K562 (cell line): ENCODE measurements around the gene TMEM41B. TPM values are rescaled to one million over a fixed set of nuclear protein-coding genes. Genes with fewer than 3 reads are reported as not detected.

Source experiments
- ATAC-seq: fragments of 200-7000 bp; cut with Tn5 transposase; 3 replicates; pipeline ENCODE4 v1.9.1; 2020; ENCODE audit warnings: moderate library complexity
- BruUV-seq: library from RNA; stranded (reverse); fragments of 400-500 nt; replicated peaks from 2 replicates; lab custom pipeline; 2021; lab: Mats Ljungman, UMichigan
- CTCF ChIA-PET: fragments of 300-600 bp; formaldehyde crosslinking; extraction: SDS; loops from one replicate; lab custom pipeline; 2021; ENCODE audit warnings: low intra/inter-chr PET ratio; lab: Yijun Ruan, JAX
- POLR2A ChIA-PET: fragments of 300-600, 350-650 bp; sonication (Branson Sonifier 250); formaldehyde crosslinking; extraction: SDS; loops from one replicate; lab custom pipeline; 2021; ENCODE audit warnings: antibody characterized with exemption, inconsistent platforms; lab: Yijun Ruan, JAX
- DNase-seq, 4 experiments: peaks; one replicate each; pipeline versions ENCODE4 v3.0.0 to v3.0.0-alpha.2; 2011 to 2018; ENCODE audit warnings: low spot score in 3 of 4, mixed read lengths in 3 of 4; ENCODE audit errors: extremely low read depth in 1 of 4
- FAIRE-seq: peaks from 2 replicates; lab custom pipeline; 2011; peaks lifted over from hg19 to GRCh38; lab: Jason Lieb, UNC
- H2AFZ ChIP-seq: 2 replicates; pipeline ENCODE4 v1.6.0; 2011; ENCODE audit warnings: low read depth, low read length, control low read depth, inconsistent platforms
- H3K27ac ChIP-seq: fragments of 200-600 bp; 3 replicates; pipeline ENCODE4 v1.8.0; 2011; ENCODE audit warnings: low read depth, mild to moderate bottlenecking, control low read depth, inconsistent platforms, low read length, moderate library complexity, mixed read lengths; ENCODE audit errors: extremely low read depth
- H3K27me3 ChIP-seq, 2 experiments: fragments of 300-600 bp in 1 of 2; 2 replicates in 1 of 2; 3 replicates in 1 of 2; pipeline versions ENCODE4 v1.6.0 to v1.8.0; 2011; ENCODE audit warnings: inconsistent platforms in 2 of 2, low read length in 2 of 2, mild to moderate bottlenecking in 1 of 2, mixed read lengths in 1 of 2, moderate library complexity in 1 of 2; ENCODE audit not compliant: control insufficient read depth in 2 of 2, insufficient read depth in 2 of 2
- H3K36me3 ChIP-seq: fragments of 300-600 bp; 3 replicates; pipeline ENCODE4 v1.8.0; 2011; ENCODE audit warnings: mild to moderate bottlenecking, low read length, inconsistent platforms; ENCODE audit not compliant: control insufficient read depth, insufficient read depth
- H3K4me1 ChIP-seq, 2 experiments: fragments of 200-600 bp in 1 of 2; replicated peaks in 1 of 2; 2 replicates in 1 of 2; 3 replicates in 1 of 2; pipeline versions ENCODE4 v1.5.1 to v1.8.0; 2011; ENCODE audit warnings: inconsistent platforms in 2 of 2, low read length in 2 of 2, mild to moderate bottlenecking in 1 of 2, mixed read lengths in 1 of 2, moderate library complexity in 1 of 2; ENCODE audit not compliant: control insufficient read depth in 2 of 2, insufficient read depth in 2 of 2
- H3K4me2 ChIP-seq: 2 replicates; pipeline ENCODE4 v1.6.1; 2011; ENCODE audit warnings: low read length, control low read depth, inconsistent platforms, mixed read lengths; ENCODE audit not compliant: insufficient read depth
- H3K4me3 ChIP-seq: fragments of 200-600 bp; sonication (generic), shearing (Covaris generic); 2 replicates; pipeline ENCODE4 v1.5.1; 2016; ENCODE audit warnings: control low read depth, inconsistent platforms
- H3K79me2 ChIP-seq: fragments of 200-600 bp; 3 replicates; pipeline ENCODE4 v1.8.0; 2011; ENCODE audit warnings: low read length, inconsistent platforms; ENCODE audit not compliant: control insufficient read depth, insufficient read depth
- H3K9ac ChIP-seq, 2 experiments: 2 replicates each; pipeline versions ENCODE4 v1.6.0 to v1.6.1; 2011; ENCODE audit warnings: low read depth in 2 of 2, low read length in 2 of 2, control low read depth in 1 of 2, inconsistent platforms in 1 of 2, mild to moderate bottlenecking in 1 of 2, mixed read lengths in 1 of 2; ENCODE audit not compliant: insufficient read depth in 1 of 2
- H3K9me1 ChIP-seq: one replicate; pipeline ENCODE4 v1.6.0; 2011; ENCODE audit warnings: inconsistent platforms, mild to moderate bottlenecking, low read length, moderate library complexity; ENCODE audit not compliant: control insufficient read depth, insufficient read depth
- H3K9me3 ChIP-seq: replicated peaks from 2 replicates; pipeline ENCODE4 v1.5.1; 2011; ENCODE audit warnings: low read depth, low read length, inconsistent platforms; ENCODE audit not compliant: control insufficient read depth, insufficient read depth
- H4K20me1 ChIP-seq: replicated peaks from 2 replicates; pipeline ENCODE4 v1.6.1; 2011; ENCODE audit warnings: low read length, inconsistent platforms, mixed read lengths; ENCODE audit not compliant: control insufficient read depth, insufficient read depth
- BRD4 ChIP-seq: fragments of 200-600 bp; sonication (generic); IDR thresholded peaks from 2 replicates; pipeline ENCODE4 v1.6.1; 2017; ENCODE audit warnings: inconsistent platforms
- EWSR1 ChIP-seq: fragments of 450-650 bp; IDR thresholded peaks from 2 replicates; pipeline ENCODE4 v1.6.1; 2018; ENCODE audit warnings: borderline replicate concordance, mild to moderate bottlenecking, low read depth, moderate library complexity; ENCODE audit not compliant: partially characterized antibody
- HNRNPLL ChIP-seq: fragments of 200-400 bp; formaldehyde crosslinking; IDR thresholded peaks from 2 replicates; pipeline ENCODE4 v1.6.1; 2017; ENCODE audit warnings: low read length, low read depth, mild to moderate bottlenecking; ENCODE audit not compliant: poor library complexity, severe bottlenecking
- PTBP1 ChIP-seq: fragments of 200-400 bp; formaldehyde crosslinking; IDR thresholded peaks from 2 replicates; pipeline ENCODE4 v1.6.1; 2017; ENCODE audit warnings: low read depth, low read length
- RBM17 ChIP-seq: fragments of 200-400 bp; formaldehyde crosslinking; IDR thresholded peaks from 2 replicates; pipeline ENCODE4 v1.6.1; 2017; ENCODE audit warnings: low read depth, mild to moderate bottlenecking, low read length, borderline replicate concordance
- SMARCC2 ChIP-seq: fragments of 450-650 bp; IDR thresholded peaks from 2 replicates; pipeline ENCODE4 v1.6.1; 2017; ENCODE audit warnings: antibody characterized with exemption, moderate library complexity, mild to moderate bottlenecking, low read depth
- TCF7L2 ChIP-seq: fragments of 150-350 bp; IDR thresholded peaks from 2 replicates; pipeline ENCODE4 v1.6.1; 2016; ENCODE audit warnings: low read depth, mild to moderate bottlenecking, low read length, moderate library complexity
- ZNF589 ChIP-seq: fragments of 200-800 bp; sonication (Bioruptor generic); IDR thresholded peaks from 2 replicates; pipeline ENCODE4 v1.6.1; 2016; ENCODE audit warnings: low read depth, missing genetic modification characterization, missing compliant biosample characterization
- WGBS: fragments of 100-300 bp; shearing (Covaris generic); methylation state at CpG from one replicate; pipeline ENCODE4 v1.1.6; 2016; ENCODE audit warnings: low coverage, mixed read lengths; ENCODE audit not compliant: insufficient coverage; ENCODE audit errors: missing lambda C conversion rate; 5-methylcytosine and 5-hydroxymethylcytosine counted together
- in situ Hi-C: fragments of 300-500 bp; cut with MboI; formaldehyde crosslinking; loops from 4 replicates; pipeline ENCODE4 v1.15.0; 2018; ENCODE audit warnings: inconsistent platforms, mixed read lengths
- intact Hi-C: fragments of 100-400 bp; cut with micrococcal nuclease; formaldehyde crosslinking; loops from 2 replicates; pipeline ENCODE4 v1.14.2; 2022
- polyA plus RNA-seq, 8 experiments: library from polyadenylated mRNA; depleted of rRNA in 4 of 8; stranded (reverse) in 5 of 8; unstranded in 3 of 8; fragments of >200 nt; fragmentation: Nextera tagmentation in 2 of 8; fragmentation: Illumina TruSeq in 1 of 8; extraction: Ambion mirVana in 2 of 8; extraction: Trizol in 1 of 8; gene quantifications; 2 replicates each; pipeline versions ENCODE4 v1.2.1 to v1.2.3, GENCODE V29; 2011 to 2014; ENCODE audit warnings: inconsistent platforms in 1 of 8, missing spikeins in 1 of 8
- total RNA-seq, 7 experiments: library from RNA; depleted of rRNA in 6 of 7; stranded (reverse); fragments of >200 nt in 6 of 7; fragmentation: Illumina TruSeq in 2 of 7; extraction: Trizol in 2 of 7; gene quantifications; 2 replicates each; pipeline versions ENCODE4 v1.2.1 to v1.2.3, GENCODE V29; 2011 to 2021; ENCODE audit warnings: low replicate concordance in 1 of 7
- TF ChIP-seq, protein P1 (sequence below), 2 experiments: fragments of 450-650 bp in 1 of 2; sonication (generic) in 1 of 2; formaldehyde crosslinking in 1 of 2; IDR thresholded peaks; 2 replicates each; pipeline versions ENCODE4 v1.7.1 to v1.9.0; 2016 to 2022; ENCODE audit warnings: inconsistent platforms in 1 of 2, mild to moderate bottlenecking in 1 of 2, missing genetic modification reagents in 1 of 2

TMEM41B gene
- total and polyA plus RNA-seq, 9 of the 15 experiments (the other 6 are each of a cell fraction or from before 2014, with no cell fraction given): 17.1 to 89.6 (median 48.7) TPM

DNA sequence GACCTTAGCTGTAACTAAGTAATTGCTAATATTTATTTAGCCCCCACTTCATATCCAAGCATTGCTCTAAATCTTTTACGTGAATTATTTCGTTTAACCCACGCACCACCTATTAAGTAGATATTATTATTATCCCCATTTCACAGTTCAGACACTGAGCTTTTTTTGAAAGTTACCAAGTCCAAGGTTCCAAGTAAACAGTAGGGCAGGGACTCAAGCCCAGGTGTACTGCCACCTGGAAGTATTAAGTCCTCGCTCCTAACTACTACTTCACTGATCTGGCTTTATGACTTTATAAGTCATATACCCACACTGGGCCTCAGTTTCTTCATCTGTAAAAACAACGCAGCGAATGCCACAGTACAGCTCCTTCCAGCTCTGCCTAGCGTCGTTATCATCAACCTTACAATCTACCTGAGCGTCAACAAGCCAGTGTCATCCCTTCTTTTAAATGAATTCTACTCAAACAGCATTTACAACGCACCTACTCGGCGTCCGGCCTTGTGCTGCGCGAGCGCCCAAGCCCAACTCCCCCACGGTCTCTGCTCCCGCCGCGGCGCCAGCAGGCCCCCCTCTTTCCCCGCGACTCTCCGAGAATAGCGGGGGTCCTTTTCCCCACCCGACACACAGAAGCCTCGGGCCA is 624 bp downstream of the TMEM41B start (continued):
- TF ChIP-seq RBM17 (no peak), ZNF589 (CRISPR knock-in tag) (no peak), BRD4 (peak; percentile 54; the same call in 1 of the 2 replicates), TCF7L2 (no peak), SMARCC2 (peak; percentile 74; the same call in 1 of the 2 replicates)

DNA sequence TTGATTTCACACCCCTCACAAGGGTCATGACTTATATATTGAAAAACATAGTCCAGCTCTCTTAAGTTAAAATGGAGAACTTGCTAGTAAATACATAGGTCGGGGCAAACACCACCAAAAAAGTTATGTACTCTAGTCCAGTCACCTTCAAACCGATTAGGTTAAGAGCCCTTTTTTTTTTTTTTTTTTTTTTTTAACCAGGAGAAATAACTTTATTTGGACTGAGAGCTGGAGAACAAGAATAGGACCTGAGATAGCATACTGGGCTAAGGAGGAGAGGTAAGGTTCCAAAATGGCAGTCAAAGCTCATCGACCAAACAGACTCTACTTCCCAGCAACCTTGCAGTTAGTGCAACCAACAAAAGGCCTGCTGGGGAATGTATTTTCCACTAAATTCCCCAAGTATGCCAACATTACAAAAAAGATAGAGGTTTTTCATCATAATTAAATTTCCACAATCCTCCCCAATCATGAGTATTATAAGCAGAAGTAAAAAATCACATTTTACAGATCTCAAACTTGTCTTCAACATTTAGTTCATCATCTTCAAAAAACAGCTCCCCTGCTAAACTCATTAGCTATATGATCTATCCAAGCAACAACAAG is 3.8 kb downstream of the TMEM41B start:
- CTCF ChIA-PET: no interaction called here
- peak overlapping the region; percentile 30; the same call in 1 of the 2 replicates for H3K4me2 ChIP-seq
- TF ChIP-seq EWSR1 (no peak), HNRNPLL (no peak), PTBP1 (no peak)
- TF ChIP-seq, protein P1, sequence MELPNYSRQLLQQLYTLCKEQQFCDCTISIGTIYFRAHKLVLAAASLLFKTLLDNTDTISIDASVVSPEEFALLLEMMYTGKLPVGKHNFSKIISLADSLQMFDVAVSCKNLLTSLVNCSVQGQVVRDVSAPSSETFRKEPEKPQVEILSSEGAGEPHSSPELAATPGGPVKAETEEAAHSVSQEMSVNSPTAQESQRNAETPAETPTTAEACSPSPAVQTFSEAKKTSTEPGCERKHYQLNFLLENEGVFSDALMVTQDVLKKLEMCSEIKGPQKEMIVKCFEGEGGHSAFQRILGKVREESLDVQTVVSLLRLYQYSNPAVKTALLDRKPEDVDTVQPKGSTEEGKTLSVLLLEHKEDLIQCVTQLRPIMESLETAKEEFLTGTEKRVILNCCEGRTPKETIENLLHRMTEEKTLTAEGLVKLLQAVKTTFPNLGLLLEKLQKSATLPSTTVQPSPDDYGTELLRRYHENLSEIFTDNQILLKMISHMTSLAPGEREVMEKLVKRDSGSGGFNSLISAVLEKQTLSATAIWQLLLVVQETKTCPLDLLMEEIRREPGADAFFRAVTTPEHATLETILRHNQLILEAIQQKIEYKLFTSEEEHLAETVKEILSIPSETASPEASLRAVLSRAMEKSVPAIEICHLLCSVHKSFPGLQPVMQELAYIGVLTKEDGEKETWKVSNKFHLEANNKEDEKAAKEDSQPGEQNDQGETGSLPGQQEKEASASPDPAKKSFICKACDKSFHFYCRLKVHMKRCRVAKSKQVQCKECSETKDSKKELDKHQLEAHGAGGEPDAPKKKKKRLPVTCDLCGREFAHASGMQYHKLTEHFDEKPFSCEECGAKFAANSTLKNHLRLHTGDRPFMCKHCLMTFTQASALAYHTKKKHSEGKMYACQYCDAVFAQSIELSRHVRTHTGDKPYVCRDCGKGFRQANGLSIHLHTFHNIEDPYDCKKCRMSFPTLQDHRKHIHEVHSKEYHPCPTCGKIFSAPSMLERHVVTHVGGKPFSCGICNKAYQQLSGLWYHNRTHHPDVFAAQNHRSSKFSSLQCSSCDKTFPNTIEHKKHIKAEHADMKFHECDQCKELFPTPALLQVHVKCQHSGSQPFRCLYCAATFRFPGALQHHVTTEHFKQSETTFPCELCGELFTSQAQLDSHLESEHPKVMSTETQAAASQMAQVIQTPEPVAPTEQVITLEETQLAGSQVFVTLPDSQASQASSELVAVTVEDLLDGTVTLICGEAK (IDR thresholded peaks at IDR 0.05): peak; percentile 90
- TF ChIP-seq, protein P1 (CRISPR knock-in tag; IDR thresholded peaks at IDR 0.05): peak; percentile 94

More for the DNA sequence above, 3.8 kb downstream of the TMEM41B start:
- H3K27ac ChIP-seq: no peak overlapping the region
- in situ Hi-C loops (no loop called here), intact Hi-C loops (no loop called here)
- WGBS: 59% methylated on average over 3 of the region's 3 CpGs
- peaks cover 7% of the 10 kb centered on the region for H3K9me1 ChIP-seq
- H3K27me3 ChIP-seq: no peaks in the 10 kb centered on the region
- peaks cover 13 to 21% of the 10 kb centered on the region in 2 experiments for H3K4me1 ChIP-seq
- DNase-seq (no peak), FAIRE-seq (no peak), ATAC-seq (no peak)
- POLR2A ChIA-PET: interaction anchor here (0.6 to 3.4 kb wide), 11 partner anchors 8 to 263 kb away, joined by 3 to 26 read pairs (median 4); partner anchors contain the start of genes IPO7, WEE1 and ZNF143
- no peak overlapping the region for H2AFZ ChIP-seq
- H3K79me2 ChIP-seq: peaks cover 83% of the 10 kb centered on the region
- H3K9ac ChIP-seq: no peak overlapping the region; a peak in 1 of 4 replicates
- H4K20me1 ChIP-seq: peaks cover 9% of the 10 kb centered on the region; the same call in 1 of the 2 replicates
- no peak overlapping the region for H3K4me3 ChIP-seq
- BruUV-seq: no TSS peak
- peaks cover 29% of the 10 kb centered on the region; the same call in 2 of the 3 replicates for H3K36me3 ChIP-seq
- H3K9me3 ChIP-seq: peaks cover 4% of the 10 kb centered on the region
